UCSD-AML1 (cell line): Measurements from ENCODE around the gene DCTN5.
"Not testable (repeated sequence)": the region's sequence is repeated elsewhere in the genome, so short reads cannot be mapped to it uniquely, and the experiment has no call there.

Experiments used
- DNase-seq: peaks from one replicate; lab custom pipeline; 2025; ENCODE audit not compliant: unreplicated experiment; lab: John Stamatoyannopoulos, UW

DCTN5 gene

GRCh38 chr16:23640931-23641765 is at the start of gene DCTN5, which contains the start of gene PALB2:
Gene DCTN5 (plus strand): TSS chr16:23641466. CDS start chr16:23641543, 77 bp downstream.
Gene PALB2 (minus strand): TSS chr16:23641310. CDS start chr16:23641157, 153 bp downstream.
- peak; percentile 94 for DNase-seq

DNA sequence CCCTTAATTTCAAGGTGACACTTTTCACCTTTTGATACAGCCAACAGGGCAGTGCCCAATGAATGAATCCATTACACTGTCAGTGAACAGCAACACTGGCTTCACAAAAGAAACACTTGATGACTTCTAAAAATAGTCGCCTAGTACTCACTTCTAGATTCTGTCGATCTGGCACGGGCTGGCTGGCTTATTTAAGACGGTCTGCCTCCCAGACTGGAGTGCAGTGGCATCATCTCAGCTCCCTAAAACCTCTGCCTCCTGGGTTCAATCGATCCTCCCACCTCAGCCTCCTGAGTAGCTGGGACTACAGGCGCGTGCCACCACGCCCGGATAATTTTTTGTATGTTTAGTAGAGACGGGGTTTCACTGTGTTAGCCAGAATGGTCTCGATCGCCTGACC is 47.1 kb upstream of the DCTN5 start:
- no peak for DNase-seq

DNA sequence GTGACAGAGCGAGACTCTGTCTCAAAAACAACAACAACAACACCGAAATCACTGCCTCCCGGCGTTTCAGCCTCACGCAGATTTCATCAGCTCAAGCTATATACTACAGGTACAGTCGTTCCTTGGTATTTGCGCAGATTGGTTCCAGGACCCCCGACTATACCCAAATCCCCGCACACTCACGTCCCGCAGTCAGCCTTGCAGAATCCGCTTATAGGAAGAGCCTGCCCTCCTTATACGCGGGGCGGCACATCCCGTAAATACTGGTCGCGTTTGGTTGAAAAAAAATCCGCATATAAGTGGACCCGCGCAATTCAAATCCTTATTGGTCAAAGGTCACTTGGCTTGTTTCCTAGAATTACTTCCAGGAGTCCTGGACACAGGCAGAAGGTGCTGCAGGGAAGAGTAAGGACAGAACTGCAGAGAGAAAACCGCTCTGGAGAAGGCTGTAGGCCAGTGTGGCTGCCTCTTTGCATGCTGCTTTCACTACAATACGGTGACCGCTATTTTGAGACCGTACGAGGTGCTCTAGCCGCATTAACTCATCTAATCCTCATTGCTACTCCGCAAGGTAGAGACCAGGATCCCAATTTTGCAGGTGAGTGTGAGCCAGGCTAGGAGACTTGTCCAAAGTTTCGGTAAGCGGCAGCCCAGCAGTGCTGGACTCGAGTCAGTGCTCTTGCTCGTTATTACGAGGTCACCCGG is 45.9 kb upstream of the DCTN5 start:
- DNase-seq: no peak

DNA sequence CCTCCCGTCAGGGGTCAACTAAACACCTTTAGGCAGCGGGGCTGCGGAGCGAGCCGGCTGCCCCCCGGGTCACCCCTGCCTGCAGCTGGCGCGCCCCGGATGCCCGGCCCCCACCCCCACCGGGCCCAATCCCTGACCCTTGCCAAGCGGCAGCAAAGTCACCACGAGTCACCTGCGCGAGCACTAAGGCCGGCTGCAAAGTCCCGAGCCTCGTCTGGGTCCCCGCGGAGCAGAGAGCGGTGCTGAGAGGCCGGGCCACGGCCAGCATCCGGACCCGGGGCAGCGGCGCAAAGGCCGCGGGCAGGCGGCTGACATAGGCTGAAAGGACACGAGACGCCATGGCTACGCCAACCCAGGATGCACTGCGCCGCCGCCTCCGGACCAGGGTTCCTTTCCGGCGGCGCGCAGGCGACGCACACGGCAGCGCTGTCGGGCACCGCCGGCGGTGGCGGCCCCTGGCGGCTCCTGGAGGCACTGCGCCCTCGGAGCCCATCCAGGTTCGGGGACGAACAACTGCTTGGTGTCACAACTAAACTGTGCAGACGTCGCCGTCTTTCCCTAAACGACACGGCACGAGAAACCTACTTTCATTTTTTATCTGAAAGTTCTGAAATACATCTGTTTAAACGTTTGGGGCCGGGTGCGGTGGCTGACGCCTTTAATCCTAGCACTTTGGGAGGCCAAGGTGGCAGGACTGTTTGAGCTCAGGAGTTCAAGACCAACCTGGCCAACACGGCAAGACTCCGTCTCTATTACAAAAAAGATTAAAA is 45.1 kb upstream of the DCTN5 start, which contains the start of gene NDUFAB1:
Gene NDUFAB1 (minus strand): TSS at position 366 of the 770 bp plus-strand sequence. CDS start 26 bp downstream, at position 340.
- peak; percentile 93 for DNase-seq

DNA sequence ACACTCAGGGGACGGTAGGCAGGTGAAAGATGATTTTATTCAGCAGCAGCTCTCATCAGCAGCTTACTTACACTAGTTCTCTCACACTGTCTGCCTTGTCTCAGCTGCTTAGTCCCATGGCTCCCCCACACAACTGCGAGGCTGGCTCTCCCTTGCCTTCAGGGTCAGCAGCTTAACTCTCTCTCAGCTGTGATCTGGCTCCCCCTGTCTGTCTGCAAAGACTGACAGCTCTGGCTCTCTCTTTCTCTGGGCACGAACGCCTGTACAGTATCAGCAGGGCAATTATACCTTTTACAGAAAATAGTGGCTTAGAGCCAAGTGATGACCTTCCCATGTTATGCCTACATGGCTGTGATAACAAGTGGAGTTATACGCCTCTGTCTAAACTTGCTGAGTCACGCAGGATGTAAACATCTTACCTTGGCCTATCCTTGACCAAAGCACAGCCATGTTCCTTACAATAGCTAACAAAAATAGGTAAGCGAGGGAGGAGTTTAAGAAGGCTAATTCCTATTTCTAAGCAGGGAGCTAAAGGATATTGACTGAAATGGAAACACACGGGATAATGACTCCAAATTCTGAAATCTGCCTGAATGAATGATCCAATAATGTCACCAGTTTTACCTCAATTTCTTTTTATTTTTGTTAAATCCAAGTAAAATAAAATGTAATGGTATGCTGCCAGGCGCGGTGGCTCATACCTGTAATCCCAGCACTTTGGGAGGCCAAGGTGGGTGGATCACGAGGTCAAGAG is 44.1 kb upstream of the DCTN5 start:
- peak; percentile 16 for DNase-seq

GRCh38 chr16:23607726-23608125 is 33.5 kb upstream of the DCTN5 start:
- no peak for DNase-seq

- peak; percentile 11 for DNase-seq
These were observed 33.1 kb upstream of the DCTN5 start for GRCh38 chr16:23608194-23608593.

DNA sequence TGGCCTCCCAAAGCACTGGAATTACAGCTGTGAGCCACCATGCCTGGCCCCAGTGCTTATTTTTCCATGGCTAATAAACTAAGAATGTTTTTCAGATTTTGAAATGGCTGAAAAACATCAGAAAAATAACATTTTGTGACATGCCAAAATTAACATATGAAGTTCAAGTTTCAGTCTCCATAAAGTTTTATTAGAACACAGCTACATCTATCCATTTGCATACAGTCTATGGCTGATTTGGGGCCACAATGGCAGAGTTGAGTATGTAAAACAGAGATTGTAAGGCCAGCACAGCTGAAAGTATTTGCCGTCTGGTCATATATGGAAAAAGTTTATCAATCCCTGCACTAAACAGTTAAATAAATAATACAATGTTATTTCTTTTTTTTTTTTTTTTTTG is 31.3 kb upstream of the DCTN5 start:
- DNase-seq: no peak

GRCh38 chr16:23610905-23611304 is 30.4 kb upstream of the DCTN5 start:
- DNase-seq: not testable (repeated sequence)

- DNase-seq: no peak
These were observed 29.3 kb upstream of the DCTN5 start for GRCh38 chr16:23611936-23612335.

DNA sequence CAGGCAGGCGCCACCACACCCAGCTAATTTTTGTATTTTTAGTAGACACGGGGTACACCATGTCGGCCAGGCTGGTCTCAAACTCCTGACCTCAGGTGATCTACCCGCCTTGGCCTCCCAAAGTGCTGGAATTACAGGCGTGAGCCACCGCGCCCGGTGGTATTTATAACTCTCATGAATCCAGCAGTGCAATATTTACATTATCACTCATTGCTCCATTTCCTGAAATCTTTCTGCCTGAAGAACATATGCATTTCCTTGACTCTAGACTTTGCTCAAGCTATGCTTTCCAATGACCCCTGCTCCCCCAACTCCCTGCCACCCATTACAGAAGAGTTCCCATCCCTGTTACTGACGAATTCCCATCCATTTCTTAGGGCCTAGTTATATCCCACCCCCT is 25.5 kb upstream of the DCTN5 start:
- DNase-seq: no peak

DNA sequence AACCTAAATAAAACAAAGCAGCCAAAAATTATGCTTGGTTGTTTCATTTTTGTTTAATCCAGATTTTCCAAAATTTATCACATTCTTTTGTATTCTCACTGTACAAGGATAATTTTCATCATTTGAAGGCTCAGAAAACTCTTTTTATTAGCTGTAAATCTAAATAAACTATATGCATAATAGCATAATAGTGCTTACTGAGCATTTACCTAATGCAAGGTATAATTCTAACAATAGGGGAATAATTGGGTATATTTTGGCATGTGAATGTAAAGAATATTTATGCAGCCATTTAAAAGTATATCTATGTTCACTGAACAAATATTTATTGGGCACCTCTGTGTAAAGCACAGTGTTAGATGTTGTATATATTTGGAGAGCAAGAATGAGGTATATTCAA is 17.2 kb upstream of the DCTN5 start:
- DNase-seq: no peak

- DNase-seq: no peak
These were observed 11.8 kb upstream of the DCTN5 start for GRCh38 chr16:23629516-23629915.

DNA sequence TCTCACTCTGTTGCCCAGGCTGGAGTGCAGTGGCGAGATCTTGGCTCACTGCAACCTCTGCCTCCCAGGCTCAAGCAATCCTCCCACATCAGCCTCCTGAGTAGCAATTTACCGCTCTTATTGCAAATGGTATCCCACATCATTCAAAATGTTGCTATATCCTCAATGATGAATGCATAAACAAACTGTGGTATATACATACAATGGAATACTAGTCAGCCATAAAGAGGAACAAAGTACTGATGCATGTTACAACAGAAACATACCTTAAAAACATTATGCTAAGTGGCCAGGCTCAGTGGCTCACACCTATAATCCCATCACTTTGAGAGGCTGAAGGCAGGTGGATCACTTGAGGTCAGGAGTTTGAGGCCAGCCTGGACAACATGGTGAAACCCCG is 9.4 kb upstream of the DCTN5 start:
- not testable (repeated sequence) for DNase-seq

- no peak for DNase-seq
These were observed 6.7 kb upstream of the DCTN5 start for GRCh38 chr16:23634461-23635036.

GRCh38 chr16:23635958-23636357 is 5.3 kb upstream of the DCTN5 start:
- no peak for DNase-seq

- DNase-seq: no peak
These were observed 693 bp upstream of the DCTN5 start for GRCh38 chr16:23640615-23640930.

- DNase-seq: no peak
These were observed 1.0 kb downstream of the DCTN5 start for GRCh38 chr16:23642246-23642774.

DNA sequence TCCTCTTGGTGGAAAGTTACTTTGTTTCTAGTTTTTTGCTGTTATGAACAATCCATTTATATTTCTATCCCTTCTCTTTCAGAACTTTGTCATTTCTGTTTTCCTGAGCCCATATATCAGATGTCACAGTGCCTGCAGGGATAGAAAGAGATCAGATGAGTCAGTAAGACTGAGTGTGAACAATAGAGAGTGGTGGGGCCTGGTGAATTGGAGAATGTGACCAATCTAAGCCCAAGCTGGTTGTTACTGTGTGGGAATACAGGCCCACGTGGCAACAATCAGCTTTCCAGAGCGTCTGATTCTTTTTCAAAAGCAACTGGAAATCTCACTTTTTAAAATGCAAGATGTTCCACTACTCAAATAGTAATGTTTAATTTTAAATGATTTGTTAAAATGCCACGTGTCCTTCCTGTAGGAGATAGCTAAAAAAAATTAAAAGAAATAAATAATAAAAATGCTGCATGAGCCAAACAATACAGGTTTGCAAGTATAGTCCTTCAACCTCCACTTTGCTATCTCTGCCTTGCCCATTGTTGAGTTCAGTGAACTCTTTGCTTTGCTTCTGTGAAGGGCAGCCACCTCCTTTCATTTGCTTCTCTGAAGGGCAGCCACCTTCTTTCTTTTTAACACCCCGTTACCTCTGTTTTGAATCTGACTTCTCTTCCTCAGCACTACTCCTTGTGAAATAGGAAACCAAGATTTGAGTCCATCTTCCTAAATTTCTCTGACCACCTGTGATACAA is 9.6 kb downstream of the DCTN5 start:
- no peak for DNase-seq
